Mesendoderm (in vitro differentiated cells): Measurements from ENCODE around the gene TENT5C.

ENCODE experiments used
- DNase-seq: peaks from one replicate; pipeline ENCODE4 v3.0.0; 2013
- H2AK5ac ChIP-seq: 2 replicates; pipeline ENCODE4 v1.6.1; 2013; ENCODE audit warnings: low read length, inconsistent platforms
- H2BK120ac ChIP-seq: 2 replicates; pipeline ENCODE4 v1.6.1; 2013; ENCODE audit warnings: low read depth, mild to moderate bottlenecking, low read length, moderate library complexity, mixed read lengths
- H2BK15ac ChIP-seq: replicated peaks from 2 replicates; pipeline ENCODE4 v1.6.1; 2013; ENCODE audit warnings: low read depth, mild to moderate bottlenecking, moderate library complexity
- H2BK5ac ChIP-seq: 2 replicates; pipeline ENCODE4 v1.6.1; 2013; ENCODE audit warnings: low read length, inconsistent platforms
- H3K18ac ChIP-seq: 2 replicates; pipeline ENCODE4 v1.6.1; 2013; ENCODE audit warnings: mild to moderate bottlenecking, low read length, mixed read lengths
- H3K23ac ChIP-seq: one replicate; pipeline ENCODE4 v1.6.1; 2013; ENCODE audit warnings: low read length
- H3K27ac ChIP-seq: 2 replicates; pipeline ENCODE4 v1.5.1; 2013; ENCODE audit warnings: low read depth, mild to moderate bottlenecking, inconsistent platforms, low read length, moderate library complexity
- H3K27me3 ChIP-seq: 2 replicates; pipeline ENCODE4 v1.6.1; 2013; ENCODE audit warnings: low read length, control low read depth, mild to moderate bottlenecking, inconsistent platforms; ENCODE audit not compliant: insufficient read depth, poor library complexity
- H3K36me3 ChIP-seq: 2 replicates; pipeline ENCODE4 v1.6.1; 2013; ENCODE audit warnings: low read length, inconsistent platforms; ENCODE audit not compliant: control insufficient read depth, insufficient read depth
- H3K4ac ChIP-seq: one replicate; pipeline ENCODE4 v1.6.1; 2013; ENCODE audit warnings: low read depth, mild to moderate bottlenecking, low read length, moderate library complexity
- H3K4me1 ChIP-seq: 2 replicates; pipeline ENCODE4 v1.6.1; 2013; ENCODE audit warnings: low read depth, low read length, inconsistent platforms; ENCODE audit not compliant: control insufficient read depth
- H3K4me2 ChIP-seq: 2 replicates; pipeline ENCODE4 v1.6.1; 2013; ENCODE audit warnings: low read length
- H3K4me3 ChIP-seq: 2 replicates; pipeline ENCODE4 v1.5.1; 2013; ENCODE audit warnings: mild to moderate bottlenecking, low read length
- H3K56ac ChIP-seq: one replicate; pipeline ENCODE4 v1.6.1; 2013; ENCODE audit warnings: low read length
- H3K79me1 ChIP-seq: 2 replicates; pipeline ENCODE4 v1.6.1; 2013; ENCODE audit warnings: low read length, inconsistent platforms
- H3K79me2 ChIP-seq: 2 replicates; pipeline ENCODE4 v1.6.1; 2013; ENCODE audit warnings: mild to moderate bottlenecking, low read length; ENCODE audit not compliant: control insufficient read depth, insufficient read depth
- H3K9ac ChIP-seq: 2 replicates; pipeline ENCODE4 v1.6.1; 2013; ENCODE audit warnings: low read length, inconsistent platforms
- H4K5ac ChIP-seq: one replicate; pipeline ENCODE4 v1.6.1; 2013; ENCODE audit warnings: low read length
- H4K8ac ChIP-seq: one replicate; pipeline ENCODE4 v1.6.1; 2013; ENCODE audit warnings: low read depth, mild to moderate bottlenecking, control low read depth, low read length, moderate library complexity
- WGBS: extraction: QIAGEN DNeasy Blood & Tissue Kit; methylation state at CpG from one replicate; pipeline ENCODE4 v1.1.7; 2013; ENCODE audit warnings: low lambda C conversion rate, missing lambda C conversion rate; ENCODE audit not compliant: insufficient coverage; ENCODE audit errors: extremely low coverage; 5-methylcytosine and 5-hydroxymethylcytosine counted together

Gene TENT5C

DNA sequence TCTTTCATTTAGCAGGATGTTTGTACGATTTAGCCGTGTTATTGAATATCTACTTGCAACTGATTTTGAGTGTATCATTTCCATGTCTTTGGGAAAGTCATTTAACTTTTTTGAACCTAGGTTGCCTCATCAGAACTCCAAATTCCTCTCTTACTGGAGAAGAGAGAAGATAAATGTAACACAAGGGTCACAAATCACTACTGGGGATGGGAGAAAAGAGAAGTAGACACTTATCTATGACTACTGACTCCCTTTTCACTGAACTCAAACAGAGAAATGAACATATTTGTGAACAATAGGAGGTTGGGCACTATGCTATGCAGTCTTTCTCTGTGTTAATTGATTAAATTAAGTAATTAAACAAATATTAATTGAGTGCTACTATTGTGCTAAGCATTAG lies 42.2 kb downstream of the TENT5C start:
- WGBS = no CpG with 5 or more reads among the region's 2 CpGs
- no peaks in the 10 kb centered on the region for H3K36me3 ChIP-seq

DNA sequence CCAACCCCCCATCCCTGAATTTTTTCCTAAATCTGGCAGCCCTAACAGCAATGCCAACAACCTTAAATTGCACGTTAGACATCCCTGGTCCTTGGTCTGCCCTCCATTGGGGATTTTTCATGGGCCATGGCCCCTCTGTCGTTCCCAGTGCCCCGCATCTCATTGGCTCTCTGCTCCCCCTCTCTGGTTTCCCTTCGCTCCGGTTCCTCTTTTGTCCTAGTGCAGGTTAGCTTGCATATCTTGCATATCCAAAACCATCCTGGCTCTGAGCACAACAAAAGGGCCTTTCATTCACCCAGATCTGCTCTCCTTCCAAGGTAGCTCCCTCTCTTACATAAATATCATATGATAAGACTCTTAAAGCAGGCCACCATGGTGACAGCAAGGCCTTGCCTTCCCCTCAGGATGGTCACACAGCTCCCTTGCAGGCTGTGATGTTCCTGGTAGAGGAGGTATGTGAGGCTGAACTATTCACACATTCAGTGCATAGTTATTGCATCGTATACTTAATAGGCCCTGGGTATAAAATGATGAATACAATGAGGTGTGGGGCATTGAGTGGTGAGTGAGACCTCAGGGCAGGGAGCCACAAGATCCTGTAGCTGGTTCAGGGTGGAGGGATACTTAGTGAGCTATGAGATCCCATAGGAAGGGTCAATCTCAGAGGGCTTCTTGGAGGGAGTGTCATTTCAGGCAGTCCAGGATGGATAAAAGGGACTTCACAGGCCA lies 45.2 kb downstream of the TENT5C start:
- H2BK120ac ChIP-seq = no peak overlapping the region
- DNase-seq = no peak
- no peak overlapping the region for H4K5ac ChIP-seq
- H3K4me1 ChIP-seq = no peaks in the 10 kb centered on the region
- no peak overlapping the region for H3K23ac ChIP-seq
- no peak overlapping the region for H3K9ac ChIP-seq
- no peak overlapping the region for H3K4me2 ChIP-seq
- H3K18ac ChIP-seq = no peak overlapping the region
- no peak overlapping the region for H2BK5ac ChIP-seq
- WGBS = no CpG with 5 or more reads among the region's 6 CpGs
- H2BK15ac ChIP-seq = no peak overlapping the region
- H4K8ac ChIP-seq = no peak overlapping the region
- H3K79me1 ChIP-seq = no peaks in the 10 kb centered on the region
- no peak overlapping the region for H3K56ac ChIP-seq
- H3K36me3 ChIP-seq = no peaks in the 10 kb centered on the region
- no peak overlapping the region for H3K4ac ChIP-seq
- no peak overlapping the region for H3K4me3 ChIP-seq
- no peaks in the 10 kb centered on the region for H3K79me2 ChIP-seq
- no peaks in the 10 kb centered on the region for H3K27me3 ChIP-seq
- no peak overlapping the region for H3K27ac ChIP-seq
- no peak overlapping the region for H2AK5ac ChIP-seq

More for the DNA sequence above, 42.2 kb downstream of the TENT5C start:
- no peak overlapping the region for H3K27ac ChIP-seq
- no peak overlapping the region for H3K4me3 ChIP-seq
- H2AK5ac ChIP-seq = no peak overlapping the region
- H3K56ac ChIP-seq = no peak overlapping the region
- no peak overlapping the region for H4K5ac ChIP-seq
- H3K4me2 ChIP-seq = no peak overlapping the region
- H3K9ac ChIP-seq = no peak overlapping the region
- H2BK120ac ChIP-seq = no peak overlapping the region
- H2BK5ac ChIP-seq = no peak overlapping the region
- H3K23ac ChIP-seq = no peak overlapping the region
- H2BK15ac ChIP-seq = no peak overlapping the region
- H3K27me3 ChIP-seq = no peaks in the 10 kb centered on the region
- no peak for DNase-seq
- H3K4ac ChIP-seq = no peak overlapping the region
- H3K79me2 ChIP-seq = no peaks in the 10 kb centered on the region
- H4K8ac ChIP-seq = no peak overlapping the region
- no peak overlapping the region for H3K18ac ChIP-seq
- no peaks in the 10 kb centered on the region for H3K4me1 ChIP-seq
- H3K79me1 ChIP-seq = no peaks in the 10 kb centered on the region

DNA sequence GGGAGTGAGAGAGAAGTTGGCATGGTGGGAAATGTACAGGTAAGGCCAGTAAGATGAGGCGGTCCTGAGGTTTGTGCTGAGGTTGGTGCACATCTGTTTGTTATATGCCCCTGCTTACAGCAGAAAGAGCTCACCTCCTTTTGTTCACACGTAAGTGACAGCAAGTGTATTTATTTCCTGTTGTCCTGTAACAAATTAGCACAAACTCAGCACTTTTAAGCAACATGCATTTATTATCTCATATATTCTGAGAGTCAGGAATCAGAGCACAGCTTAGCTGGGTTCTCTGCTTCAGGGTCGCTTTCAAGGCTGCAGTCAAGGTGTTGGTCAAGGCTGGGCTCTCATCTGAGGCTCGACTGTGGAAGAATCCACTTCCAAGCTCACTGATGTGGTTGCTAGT lies 45.8 kb downstream of the TENT5C start:
- no peaks in the 10 kb centered on the region for H3K27me3 ChIP-seq
- no peak for DNase-seq
- H3K56ac ChIP-seq = no peak overlapping the region
- H3K4me1 ChIP-seq = peaks cover under 1% of the 10 kb centered on the region
- WGBS = no CpG with 5 or more reads among the region's 4 CpGs
- no peak overlapping the region for H2BK15ac ChIP-seq
- no peak overlapping the region for H3K4me3 ChIP-seq
- no peak overlapping the region for H2BK120ac ChIP-seq
- H3K23ac ChIP-seq = no peak overlapping the region
- no peaks in the 10 kb centered on the region for H3K79me1 ChIP-seq
- H3K18ac ChIP-seq = no peak overlapping the region
- H3K36me3 ChIP-seq = no peaks in the 10 kb centered on the region
- H2AK5ac ChIP-seq = no peak overlapping the region
- no peak overlapping the region for H4K5ac ChIP-seq
- H3K4ac ChIP-seq = no peak overlapping the region
- H3K4me2 ChIP-seq = no peak overlapping the region
- no peak overlapping the region for H3K9ac ChIP-seq
- no peak overlapping the region for H4K8ac ChIP-seq
- no peak overlapping the region for H3K27ac ChIP-seq
- H2BK5ac ChIP-seq = no peak overlapping the region
- H3K79me2 ChIP-seq = no peaks in the 10 kb centered on the region

DNA sequence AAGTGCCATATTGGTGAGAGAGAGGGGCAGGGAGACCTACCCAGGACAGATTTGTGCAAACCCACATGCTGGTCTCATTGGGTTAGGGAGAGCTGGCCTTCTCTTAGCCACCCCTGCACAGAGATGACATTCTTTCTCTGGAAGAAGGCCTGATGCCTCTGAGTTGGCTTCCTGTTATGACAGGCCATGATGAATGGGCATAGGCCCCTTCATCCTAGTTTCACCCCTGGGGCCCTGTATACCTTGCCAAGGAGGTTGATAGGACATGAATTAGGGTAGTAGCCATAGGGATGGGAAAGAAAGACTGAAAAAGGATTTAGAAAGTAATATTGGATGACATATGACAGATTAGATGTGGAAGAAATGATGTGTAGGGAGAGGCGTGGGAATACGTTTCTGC lies 46.6 kb downstream of the TENT5C start:
- Histone ChIP-seq H2AK5ac (no peak overlapping the region), H3K4me1 (peaks cover 2% of the 10 kb centered on the region), H3K4me3 (no peak overlapping the region), H2BK120ac (no peak overlapping the region), H3K79me2 (no peaks in the 10 kb centered on the region), H3K36me3 (no peaks in the 10 kb centered on the region), H3K27ac (no peak overlapping the region), H3K56ac (no peak overlapping the region), H3K27me3 (no peaks in the 10 kb centered on the region), H2BK5ac (no peak overlapping the region), H3K4ac (no peak overlapping the region), H3K79me1 (no peaks in the 10 kb centered on the region), H3K23ac (no peak overlapping the region), H3K4me2 (no peak overlapping the region), H4K8ac (no peak overlapping the region), H3K9ac (no peak overlapping the region), H2BK15ac (no peak overlapping the region), H4K5ac (no peak overlapping the region), H3K18ac (no peak overlapping the region)
- 100% methylated on average over 2 of the region's 2 CpGs for WGBS
- no peak for DNase-seq

DNA sequence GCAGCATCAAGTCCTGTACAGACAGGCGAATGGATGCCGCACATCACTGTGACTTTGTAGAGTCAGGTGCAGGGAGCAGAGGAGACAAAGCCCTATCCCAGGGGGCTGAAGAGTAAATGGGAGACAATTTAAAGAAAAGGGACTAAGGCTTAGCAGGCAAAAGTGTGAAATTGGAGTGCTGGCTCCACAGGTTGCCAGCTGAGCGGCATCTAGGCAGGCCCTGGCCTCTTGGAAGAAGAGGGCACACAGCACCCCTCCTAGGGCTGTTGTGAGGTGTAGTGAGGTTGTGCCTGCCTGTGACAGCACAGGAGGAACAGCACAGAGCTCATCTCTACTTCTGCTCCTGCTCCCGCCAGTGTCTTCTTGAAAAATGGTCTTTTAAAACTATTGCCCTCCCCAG lies 47.3 kb downstream of the TENT5C start:
- Histone ChIP-seq H4K8ac (no peak overlapping the region), H3K27me3 (no peaks in the 10 kb centered on the region), H3K18ac (no peak overlapping the region), H2AK5ac (no peak overlapping the region), H4K5ac (no peak overlapping the region), H3K23ac (no peak overlapping the region), H2BK5ac (no peak overlapping the region), H3K4me2 (no peak overlapping the region), H3K4me1 (peaks cover 2% of the 10 kb centered on the region), H3K4me3 (no peak overlapping the region), H3K27ac (no peak overlapping the region), H2BK15ac (no peak overlapping the region), H3K79me2 (no peaks in the 10 kb centered on the region), H3K9ac (no peak overlapping the region), H3K4ac (no peak overlapping the region), H2BK120ac (no peak overlapping the region), H3K36me3 (no peaks in the 10 kb centered on the region), H3K79me1 (no peaks in the 10 kb centered on the region), H3K56ac (no peak overlapping the region)
- no peak for DNase-seq
- no CpG with 5 or more reads among the region's 4 CpGs for WGBS
